HFF-Myc (cell line): ENCODE measurements around the gene CAPZB.

ENCODE experiments used
- DNase-seq: peaks from one replicate; pipeline ENCODE4 v3.0.0-alpha.2; 2011; ENCODE audit warnings: low read depth; ENCODE audit errors: extremely low read depth
- H3K4me3 ChIP-seq: replicated peaks from 2 replicates; pipeline ENCODE4 v1.5.1; 2011; ENCODE audit warnings: low read depth, mild to moderate bottlenecking, control low read depth, low read length
- CTCF ChIP-seq: IDR thresholded peaks from 2 replicates; pipeline ENCODE4 v1.5.1; 2012; ENCODE audit warnings: mild to moderate bottlenecking, low read depth, low read length, control low read depth; ENCODE audit errors: missing control alignments

Gene CAPZB

GRCh38 chr1:19437891-19438294, 47.4 kb downstream of the CAPZB start:
- DNase-seq: no peak
- H3K4me3 ChIP-seq: no peak overlapping the region
- no peak for TF ChIP-seq CTCF

- H3K4me3 ChIP-seq: no peak overlapping the region
- no peak for TF ChIP-seq CTCF
- no peak for DNase-seq
Observed at GRCh38 chr1:19436716-19437476, 48.4 kb downstream of the CAPZB start.

GRCh38 chr1:19435851-19436455, 49.4 kb downstream of the CAPZB start:
- DNase-seq: no peak
- TF ChIP-seq CTCF: no peak
- H3K4me3 ChIP-seq: no peak overlapping the region

- TF ChIP-seq CTCF: no peak
- DNase-seq: no peak
- no peak overlapping the region for H3K4me3 ChIP-seq
Observed at GRCh38 chr1:19435181-19435580, 50.2 kb downstream of the CAPZB start.

GRCh38 chr1:19433719-19433998, 51.7 kb downstream of the CAPZB start:
- no peak for TF ChIP-seq CTCF
- H3K4me3 ChIP-seq: no peak overlapping the region
- no peak for DNase-seq

- TF ChIP-seq CTCF: no peak
- DNase-seq: peak; percentile 64
- H3K4me3 ChIP-seq: no peak overlapping the region
Observed at GRCh38 chr1:19432943-19433718, 52.2 kb downstream of the CAPZB start.
